Left cardiac atrium (tissue), 4 donors: ENCODE measurements around the gene DNMT3L. TPM values are rescaled to one million over a fixed set of nuclear protein-coding genes. Genes with fewer than 3 reads are reported as not detected.
A peak's percentile ranks its signal among the peaks of the same experiment; 100 is the strongest.
"Not testable (repeated sequence)": the region's sequence is repeated elsewhere in the genome, so short reads cannot be mapped to it uniquely, and the experiment has no call there.

Experiments
- ATAC-seq, 2 donors: fragments of 200-7000 bp; cut with Tn5 transposase; one replicate each; pipeline ENCODE4 v1.9.1; 2020; ENCODE audit warnings: mild to moderate bottlenecking in 2 of 2, moderate library complexity in 2 of 2
- DNase-seq: peaks from one replicate; pipeline ENCODE4 v3.0.0-alpha.2; 2020
- intact Hi-C, 2 donors: fragments of 100-400 bp; cut with DNase I; formaldehyde crosslinking; loops; one replicate each; pipeline versions ENCODE4 v1.14.1 to v1.15.1; 2022 to 2023
- total RNA-seq, 2 donors: library from RNA; stranded (reverse); fragmentation: NEBNext Ultra II Directional; extraction: Animal tissue kit (Norgen Biotek cat#: 25700); gene quantifications; one replicate each; pipeline ENCODE4 v1.2.1, GENCODE V29; 2021
- donor health status: DM: no; HTN: yes; CAD: no.
- donor health status: DM: no; HTN: yes; CAD: no; lungs with severe emphysema.
- donor health status: DM: yes; HTN: yes; CAD: no.
- donor health status: Dilated cardiomyopathy.

The DNMT3L gene
- total RNA-seq, 2 donors from 2014 or later, result not detected

DNA sequence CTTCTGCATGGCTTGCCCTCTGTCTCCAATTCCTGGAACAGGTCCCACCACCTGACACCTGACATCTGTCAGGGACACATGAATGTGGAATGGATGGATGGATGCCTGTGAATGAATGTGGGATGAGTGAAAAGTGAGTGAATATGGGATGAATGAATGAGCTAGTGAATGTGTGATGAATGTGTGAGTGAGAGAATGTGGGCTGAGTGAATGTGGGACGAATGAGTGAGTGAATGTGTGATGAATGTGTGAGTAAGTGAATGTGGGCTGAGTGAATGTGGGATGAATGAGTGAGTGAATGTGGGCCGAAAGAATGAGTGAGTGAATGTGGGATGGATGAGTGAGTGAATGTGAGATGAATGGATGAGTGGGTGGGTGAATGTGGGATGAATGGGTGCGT is 50.1 kb downstream of the DNMT3L start:
- intact Hi-C loops, ATAC-seq, DNase-seq: not testable (repeated sequence)

DNA sequence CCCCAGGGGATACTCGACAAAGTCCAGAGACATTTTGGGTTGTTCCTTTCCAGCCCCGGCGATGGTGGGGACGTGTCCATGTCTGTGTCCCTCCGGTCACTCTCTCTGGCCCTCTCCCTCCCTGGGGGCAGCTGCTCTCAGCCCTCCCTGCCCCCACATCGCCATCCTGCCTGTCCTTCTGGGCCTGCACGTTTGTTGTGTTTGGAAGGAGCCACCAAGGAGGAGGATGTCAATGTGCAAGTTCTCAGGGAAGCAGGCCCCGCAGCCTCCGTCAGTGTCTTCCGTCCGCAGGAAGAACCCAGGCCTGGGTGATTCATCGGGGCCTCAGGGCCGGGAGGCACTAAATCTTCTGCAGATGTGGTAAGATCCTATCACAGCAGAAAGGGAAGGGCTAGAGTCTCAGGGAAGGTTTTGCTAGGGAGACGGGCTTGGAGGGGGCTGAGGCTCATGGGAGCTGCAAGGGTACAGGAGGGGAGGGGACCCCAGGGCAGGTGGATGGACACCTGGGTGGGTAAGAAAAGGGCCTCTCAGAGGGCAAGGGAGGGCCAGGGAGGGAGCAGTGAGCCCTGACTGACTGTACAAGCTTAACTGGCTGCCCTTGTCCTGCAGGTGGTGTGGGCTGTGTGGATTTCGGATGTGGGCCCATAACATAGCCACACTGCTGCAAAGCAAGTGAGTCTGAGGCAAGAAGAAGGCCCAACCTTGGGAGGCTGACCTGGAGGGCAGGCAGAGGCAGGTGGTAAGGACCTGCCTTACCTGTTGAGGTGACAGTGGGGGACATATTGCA is 53.6 kb downstream of the DNMT3L start:
- peak in 1 of 2 donors; percentile 81 for ATAC-seq
- intact Hi-C loops, result not testable (repeated sequence)
- DNase-seq, result peak; percentile 33

DNA sequence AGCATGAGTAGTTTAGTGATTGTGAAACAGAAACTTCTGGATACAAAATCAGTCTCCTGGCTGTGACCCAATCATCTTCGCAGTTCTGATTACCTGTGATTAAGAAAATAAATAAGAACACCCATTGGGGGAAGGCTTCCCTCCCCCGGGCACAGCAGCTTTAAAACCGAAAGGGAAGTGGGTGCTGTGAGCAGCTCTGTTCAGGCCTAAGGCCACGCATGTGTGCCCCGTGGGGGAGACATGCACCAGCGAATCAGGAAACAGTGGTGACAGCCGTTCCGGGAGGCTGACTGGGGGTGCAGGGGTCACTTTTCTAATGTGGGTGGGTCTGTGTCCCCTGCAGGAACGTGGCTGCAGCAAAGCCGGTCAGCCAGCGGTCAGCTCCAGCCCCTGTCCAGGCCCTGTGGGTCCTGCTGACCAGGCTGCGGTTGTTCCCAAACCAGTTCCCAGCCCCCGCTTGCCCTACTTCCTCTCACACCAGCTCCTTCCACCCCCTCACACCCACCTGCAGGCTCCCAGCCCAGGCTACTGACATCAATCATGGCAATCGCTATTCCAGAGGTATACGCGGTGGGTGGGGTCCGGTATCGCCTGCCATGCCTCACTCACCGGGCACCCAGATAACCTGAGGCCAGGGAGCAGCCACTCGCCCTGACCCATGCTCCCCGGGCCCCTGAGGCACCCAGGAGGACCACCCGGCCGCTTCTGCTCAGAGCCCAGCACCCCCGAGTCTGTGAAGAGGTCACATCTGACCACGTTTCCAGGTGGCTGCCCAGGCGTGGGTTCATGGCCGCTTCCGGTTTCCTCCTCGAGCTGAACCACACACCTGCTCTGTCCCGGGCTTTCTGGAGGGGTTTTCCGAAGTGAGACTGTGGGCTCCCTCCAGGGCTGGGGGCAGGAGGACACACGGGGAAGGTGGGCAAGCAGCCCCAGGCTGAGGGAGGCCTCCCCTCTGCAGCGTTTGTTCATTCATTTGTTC is 54.7 kb downstream of the DNMT3L start:
- intact Hi-C loops, DNase-seq: not testable (repeated sequence)
- ATAC-seq, result peak; percentile 28 to 56

- DNase-seq, intact Hi-C loops: not testable (repeated sequence)
- peak in 1 of 2 donors; percentile 10 for ATAC-seq
Measured at GRCh38 chr21:44206187-44206586, 55.5 kb downstream of the DNMT3L start.

GRCh38 chr21:44202590-44203299 is 59.0 kb downstream of the DNMT3L start:
- peak; percentile 71 to 83 for ATAC-seq
- DNase-seq, intact Hi-C loops: not testable (repeated sequence)

DNA sequence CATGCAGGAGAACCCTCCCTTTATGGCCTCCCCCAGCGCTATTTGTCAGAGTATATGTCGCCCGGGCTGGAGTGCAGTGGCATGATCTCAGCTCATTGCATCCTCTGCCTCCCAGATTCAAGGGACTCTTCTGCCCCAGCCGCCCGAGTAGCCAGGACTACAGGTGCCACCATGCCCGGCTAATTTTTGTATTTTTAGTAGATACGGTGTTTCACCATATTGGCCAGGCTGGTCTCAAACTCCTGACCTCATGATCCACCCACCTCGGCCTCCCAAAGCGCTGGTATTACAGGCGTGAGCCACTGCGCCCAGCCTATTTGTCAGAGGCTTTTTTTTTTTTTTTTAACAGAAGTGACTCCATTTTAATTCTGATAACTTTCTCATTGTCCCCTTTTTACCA is 61.7 kb downstream of the DNMT3L start:
- intact Hi-C loops, ATAC-seq: not testable (repeated sequence)
- DNase-seq, result peak; percentile 1

DNA sequence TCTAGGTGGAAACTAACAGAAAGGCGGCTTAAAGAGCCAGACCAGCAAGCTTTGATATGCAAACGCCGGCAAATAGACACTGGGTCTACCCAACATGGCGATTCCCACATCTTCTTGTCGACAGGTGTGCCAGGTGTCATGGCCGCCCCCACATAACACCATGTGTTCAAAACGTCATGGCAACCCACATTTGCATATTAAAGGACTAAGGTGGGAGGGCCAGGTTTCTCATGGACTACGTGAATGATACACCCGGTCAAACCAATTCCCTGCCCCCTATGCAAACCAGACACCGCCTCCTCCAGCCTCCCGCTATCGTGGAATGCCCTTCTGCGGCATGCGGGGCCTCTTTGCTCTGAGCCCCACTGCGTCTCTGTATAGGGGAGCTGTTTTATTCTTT is 62.2 kb downstream of the DNMT3L start:
- peak; percentile 13 for DNase-seq
- intact Hi-C loops, result no loop called here

DNA sequence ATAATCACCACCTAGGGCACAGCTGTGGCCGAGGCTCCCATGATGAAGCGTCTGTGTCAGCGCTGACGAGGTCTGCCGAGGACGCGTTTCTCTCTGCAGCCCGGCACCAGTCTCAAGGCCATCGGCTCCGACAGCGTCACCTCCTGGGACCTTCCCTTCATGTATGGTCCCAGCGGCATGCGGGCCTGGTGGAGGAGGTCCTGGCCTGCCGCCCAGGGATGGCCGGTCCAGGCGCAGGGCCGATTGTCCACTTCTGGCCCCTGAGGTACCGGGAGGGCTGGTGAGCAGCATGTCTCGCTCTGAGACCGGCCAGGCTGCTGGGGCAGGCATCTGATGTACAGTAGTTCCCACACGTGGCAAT is 64.6 kb downstream of the DNMT3L start:
- ATAC-seq, result peak; percentile 40 to 71
- DNase-seq, result peak; percentile 33
- intact Hi-C loops, result not testable (repeated sequence)

More for the DNA sequence above, 62.2 kb downstream of the DNMT3L start:
- ATAC-seq, result no peak

Other genes starting within 250 kb of the DNMT3L start
- gene TRAPPC10, start 249.6 kb downstream of the DNMT3L start, total RNA-seq, result 10 to 100 TPM; 17.0 to 24.9 TPM
- gene PWP2, start 154.5 kb downstream of the DNMT3L start, total RNA-seq, result 1 to 10 TPM; 1.2 to 7.0 TPM
- gene GATD3, start 128.2 kb downstream of the DNMT3L start, total RNA-seq, result 10 to 100 TPM in 1 of 2 donors, 1 to 10 TPM in 1; 8.9 to 75.9 TPM
- 1 to 10 TPM; 6.1 to 6.4 TPM for gene ICOSLG, start 21.0 kb downstream of the DNMT3L start, total RNA-seq
- under 1 TPM in 1 of 2 donors, not detected in 1; 0.08 TPM for gene AIRE, start 24.0 kb upstream of the DNMT3L start, total RNA-seq
- 10 to 100 TPM; 58.8 to 67.2 TPM for gene PFKL, start 38.2 kb upstream of the DNMT3L start, total RNA-seq
- 10 to 100 TPM; 16.4 to 21.8 TPM for gene CFAP410, start 77.5 kb upstream of the DNMT3L start, total RNA-seq
- gene TRPM2, start 91.7 kb upstream of the DNMT3L start, total RNA-seq, result 1 to 10 TPM; 2.9 to 5.1 TPM
- gene LRRC3, start 193.6 kb upstream of the DNMT3L start, total RNA-seq, result 1 to 10 TPM; 1.4 to 2.5 TPM